ENCODE results near the gene LSAMP.
A peak's percentile ranks its signal among the peaks of the same experiment; 100 is the strongest.

LSAMP gene

DNA sequence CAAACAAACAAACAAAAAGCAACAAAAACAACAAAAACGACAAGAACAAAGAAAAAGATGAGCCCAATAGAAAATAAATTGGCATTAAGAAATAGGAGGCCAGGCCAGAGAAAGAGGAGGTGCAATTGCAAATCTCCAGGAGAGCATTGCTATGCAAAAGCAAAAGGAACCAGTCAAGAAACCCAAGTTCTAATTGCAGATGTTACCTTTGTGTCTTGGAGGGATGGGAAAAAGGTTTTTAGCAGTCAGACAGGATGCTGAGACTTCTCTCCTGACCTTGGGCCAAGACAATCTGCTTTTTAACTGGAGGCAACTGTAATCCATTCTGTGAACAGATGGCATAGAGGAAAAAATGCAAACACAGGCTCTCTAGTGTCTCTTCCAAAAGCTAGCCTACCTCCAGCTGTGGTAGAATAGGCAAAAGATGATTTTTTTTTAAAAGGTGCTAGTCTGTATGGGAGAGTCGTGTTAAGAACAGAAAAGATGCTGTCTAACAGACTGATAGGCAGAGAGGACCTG is 56.4 kb downstream of the LSAMP start:
- no peak for DNase-seq
- no peak overlapping the region for H4K12ac ChIP-seq (ENCODE audit: low read depth, low read length)
- no peak overlapping the region for H3K4me3 ChIP-seq (ENCODE audit: low read depth, low read length)
- no peak overlapping the region for H3K27ac ChIP-seq (ENCODE audit: low read depth, low read length)
- H2AFZ ChIP-seq (ENCODE audit: insufficient read depth, low read length, poor library complexity): no peak overlapping the region
- H3K9ac ChIP-seq (ENCODE audit: low read length): no peak overlapping the region
- H3K4me1 ChIP-seq (ENCODE audit: control insufficient read depth in 1 of 2, insufficient read depth in 2 of 2, low read length in 2 of 2): no peaks in the 10 kb centered on the region
- H4K8ac ChIP-seq (ENCODE audit: low read depth, low read length): no peak overlapping the region
- H3K9me3 ChIP-seq (ENCODE audit: insufficient read depth, low read depth, low read length): peaks cover 2% of the 10 kb centered on the region
- no peak overlapping the region for H3K18ac ChIP-seq (ENCODE audit: low read length)
- H2AK5ac ChIP-seq (ENCODE audit: low read length): no peak overlapping the region
- no peak overlapping the region for H3K23ac ChIP-seq (ENCODE audit: low read length)
- H3K14ac ChIP-seq (ENCODE audit: low read length): no peak overlapping the region
- H3K4me2 ChIP-seq (ENCODE audit: low read length): no peak overlapping the region
- no peaks in the 10 kb centered on the region for H3K36me3 ChIP-seq (ENCODE audit: control insufficient read depth in 1 of 2, insufficient read depth in 2 of 2, low read length in 2 of 2)
- WGBS (ENCODE audit: extremely low coverage, insufficient coverage, insufficient read length): no CpG with 5 or more reads among the region's 2 CpGs
- no peak overlapping the region for H2BK120ac ChIP-seq (ENCODE audit: insufficient read depth, low read length, poor library complexity)
- H3K79me1 ChIP-seq (ENCODE audit: low read length): no peaks in the 10 kb centered on the region
- H3K27me3 ChIP-seq (ENCODE audit: insufficient read depth, low read length): no peaks in the 10 kb centered on the region
- H2BK5ac ChIP-seq (ENCODE audit: low read depth, low read length, poor library complexity): no peak overlapping the region
- H3K79me2 ChIP-seq (ENCODE audit: control insufficient read depth, insufficient read depth, low read length, poor library complexity): no peaks in the 10 kb centered on the region
- H3K4ac ChIP-seq (ENCODE audit: low read depth, low read length): no peak overlapping the region
- H4K91ac ChIP-seq (ENCODE audit: low read depth, low read length): no peak overlapping the region
- H2BK12ac ChIP-seq (ENCODE audit: low read length): no peak overlapping the region

DNA sequence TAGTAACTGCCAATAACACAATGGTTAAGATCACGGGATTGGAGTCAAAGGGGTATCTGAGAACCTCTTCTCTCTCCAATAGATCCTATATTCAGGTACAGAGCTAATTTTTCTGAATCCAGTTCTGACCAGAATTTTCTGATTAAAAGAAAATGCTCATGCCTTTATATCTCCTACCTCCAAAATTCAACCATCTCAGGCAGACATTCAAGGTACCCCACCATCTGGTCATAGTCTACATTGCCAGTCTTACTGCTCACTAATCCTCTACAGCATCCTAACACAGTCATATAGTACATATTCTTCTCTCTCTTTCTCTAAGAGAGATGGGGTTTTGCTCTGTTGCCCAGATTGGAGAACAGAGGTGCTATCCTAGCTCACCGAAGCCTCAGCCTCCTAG is 59.1 kb downstream of the LSAMP start:
- no CpG with 5 or more reads among the region's 2 CpGs for WGBS (ENCODE audit: extremely low coverage, insufficient coverage, insufficient read length)
- no peaks in the 10 kb centered on the region for H3K9me3 ChIP-seq (ENCODE audit: insufficient read depth, low read depth, low read length)

DNA sequence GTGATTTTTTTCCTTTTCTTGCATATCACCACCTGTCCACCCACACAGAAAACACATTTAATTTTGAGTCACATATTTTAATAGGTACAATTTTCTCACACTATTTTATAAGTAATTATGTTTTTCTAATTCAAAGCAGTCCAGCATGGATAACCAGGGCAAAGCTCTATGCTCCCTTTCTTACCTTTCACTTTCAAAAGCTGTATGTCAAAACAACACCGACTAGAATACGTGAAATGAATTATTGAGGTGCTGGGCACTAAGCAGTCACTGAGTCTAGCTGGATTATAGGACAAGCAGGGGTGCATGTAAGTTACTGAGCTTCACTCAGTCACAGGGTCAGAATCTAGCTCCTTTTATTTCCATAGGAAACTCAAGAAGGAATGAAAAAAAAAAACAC is 60.6 kb downstream of the LSAMP start:
- no peak overlapping the region for H3K27ac ChIP-seq (ENCODE audit: low read depth, low read length)
- H3K36me3 ChIP-seq (ENCODE audit: control insufficient read depth in 1 of 2, insufficient read depth in 2 of 2, low read length in 2 of 2): no peaks in the 10 kb centered on the region
- H3K9ac ChIP-seq (ENCODE audit: low read length): no peak overlapping the region
- no peak overlapping the region for H3K18ac ChIP-seq (ENCODE audit: low read length)
- no peak overlapping the region for H2AK5ac ChIP-seq (ENCODE audit: low read length)
- no peak overlapping the region for H3K23ac ChIP-seq (ENCODE audit: low read length)
- no peak overlapping the region for H4K12ac ChIP-seq (ENCODE audit: low read depth, low read length)
- DNase-seq: no peak
- H3K4ac ChIP-seq (ENCODE audit: low read depth, low read length): no peak overlapping the region
- no peaks in the 10 kb centered on the region for H3K27me3 ChIP-seq (ENCODE audit: insufficient read depth, low read length)
- no peaks in the 10 kb centered on the region for H3K79me2 ChIP-seq (ENCODE audit: control insufficient read depth, insufficient read depth, low read length, poor library complexity)
- H2BK12ac ChIP-seq (ENCODE audit: low read length): no peak overlapping the region
- no peaks in the 10 kb centered on the region for H3K79me1 ChIP-seq (ENCODE audit: low read length)
- H3K9me3 ChIP-seq (ENCODE audit: insufficient read depth, low read depth, low read length): no peaks in the 10 kb centered on the region
- no peak overlapping the region for H2BK120ac ChIP-seq (ENCODE audit: insufficient read depth, low read length, poor library complexity)
- H4K91ac ChIP-seq (ENCODE audit: low read depth, low read length): no peak overlapping the region
- WGBS (ENCODE audit: extremely low coverage, insufficient coverage, insufficient read length): no CpG with 5 or more reads among the region's 2 CpGs
- H3K14ac ChIP-seq (ENCODE audit: low read length): no peak overlapping the region
- H2BK5ac ChIP-seq (ENCODE audit: low read depth, low read length, poor library complexity): no peak overlapping the region
- no peaks in the 10 kb centered on the region for H3K4me1 ChIP-seq (ENCODE audit: control insufficient read depth in 1 of 2, insufficient read depth in 2 of 2, low read length in 2 of 2)
- H2AFZ ChIP-seq (ENCODE audit: insufficient read depth, low read length, poor library complexity): no peak overlapping the region
- no peak overlapping the region for H4K8ac ChIP-seq (ENCODE audit: low read depth, low read length)
- H3K4me2 ChIP-seq (ENCODE audit: low read length): no peak overlapping the region
- no peak overlapping the region for H3K4me3 ChIP-seq (ENCODE audit: low read depth, low read length)

More for the DNA sequence above, 59.1 kb downstream of the LSAMP start:
- no peak for DNase-seq
- no peak overlapping the region for H3K27ac ChIP-seq (ENCODE audit: low read depth, low read length)
- H3K79me1 ChIP-seq (ENCODE audit: low read length): no peaks in the 10 kb centered on the region
- H3K27me3 ChIP-seq (ENCODE audit: insufficient read depth, low read length): no peaks in the 10 kb centered on the region
- H3K23ac ChIP-seq (ENCODE audit: low read length): peak overlapping the region; percentile 83
- H2AK5ac ChIP-seq (ENCODE audit: low read length): no peak overlapping the region
- no peak overlapping the region for H2BK5ac ChIP-seq (ENCODE audit: low read depth, low read length, poor library complexity)
- H3K36me3 ChIP-seq (ENCODE audit: control insufficient read depth in 1 of 2, insufficient read depth in 2 of 2, low read length in 2 of 2): no peaks in the 10 kb centered on the region
- H2AFZ ChIP-seq (ENCODE audit: insufficient read depth, low read length, poor library complexity): no peak overlapping the region
- no peak overlapping the region for H3K4me3 ChIP-seq (ENCODE audit: low read depth, low read length)
- no peak overlapping the region for H2BK12ac ChIP-seq (ENCODE audit: low read length)
- no peaks in the 10 kb centered on the region for H3K4me1 ChIP-seq (ENCODE audit: control insufficient read depth in 1 of 2, insufficient read depth in 2 of 2, low read length in 2 of 2)
- no peak overlapping the region for H3K9ac ChIP-seq (ENCODE audit: low read length)
- no peak overlapping the region for H3K14ac ChIP-seq (ENCODE audit: low read length)
- no peak overlapping the region for H4K91ac ChIP-seq (ENCODE audit: low read depth, low read length)
- H2BK120ac ChIP-seq (ENCODE audit: insufficient read depth, low read length, poor library complexity): no peak overlapping the region
- no peak overlapping the region for H3K18ac ChIP-seq (ENCODE audit: low read length)
- no peak overlapping the region for H4K8ac ChIP-seq (ENCODE audit: low read depth, low read length)
- H3K4me2 ChIP-seq (ENCODE audit: low read length): no peak overlapping the region
- no peak overlapping the region for H3K4ac ChIP-seq (ENCODE audit: low read depth, low read length)
- no peak overlapping the region for H4K12ac ChIP-seq (ENCODE audit: low read depth, low read length)
- no peaks in the 10 kb centered on the region for H3K79me2 ChIP-seq (ENCODE audit: control insufficient read depth, insufficient read depth, low read length, poor library complexity)

DNA sequence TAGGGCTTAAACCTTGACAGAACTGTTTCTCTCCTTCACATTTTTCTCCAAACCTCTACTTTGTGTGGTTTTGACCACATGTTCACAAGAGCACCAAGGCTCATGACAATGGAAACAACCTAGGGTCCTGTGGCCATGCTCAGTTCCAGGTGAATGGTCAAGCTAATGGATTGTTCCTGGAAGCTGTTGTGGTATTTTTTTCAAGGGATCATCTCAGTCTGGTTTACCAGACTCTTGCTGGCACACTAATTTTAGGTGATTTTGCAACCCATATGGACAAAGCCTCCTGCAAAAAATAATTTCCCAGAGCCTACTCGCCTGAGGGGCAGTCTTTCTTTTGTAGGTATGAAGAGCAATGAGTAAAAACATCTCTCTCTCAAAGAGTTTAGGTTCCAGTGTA is 67.2 kb downstream of the LSAMP start:
- H2BK5ac ChIP-seq (ENCODE audit: low read depth, low read length, poor library complexity): no peak overlapping the region
- WGBS (ENCODE audit: extremely low coverage, insufficient coverage, insufficient read length): no CpG with 5 or more reads among the region's 1 CpG

More for the DNA sequence above, 67.2 kb downstream of the LSAMP start:
- H4K91ac ChIP-seq (ENCODE audit: low read depth, low read length): no peak overlapping the region
- no peaks in the 10 kb centered on the region for H3K4me1 ChIP-seq (ENCODE audit: control insufficient read depth in 1 of 2, insufficient read depth in 2 of 2, low read length in 2 of 2)
- H3K4me2 ChIP-seq (ENCODE audit: low read length): no peak overlapping the region
- H2BK120ac ChIP-seq (ENCODE audit: insufficient read depth, low read length, poor library complexity): no peak overlapping the region
- H4K12ac ChIP-seq (ENCODE audit: low read depth, low read length): no peak overlapping the region
- no peak overlapping the region for H3K9ac ChIP-seq (ENCODE audit: low read length)
- H2BK12ac ChIP-seq (ENCODE audit: low read length): no peak overlapping the region
- no peaks in the 10 kb centered on the region for H3K79me2 ChIP-seq (ENCODE audit: control insufficient read depth, insufficient read depth, low read length, poor library complexity)
- H3K18ac ChIP-seq (ENCODE audit: low read length): no peak overlapping the region
- no peak overlapping the region for H3K23ac ChIP-seq (ENCODE audit: low read length)
- no peaks in the 10 kb centered on the region for H3K27me3 ChIP-seq (ENCODE audit: insufficient read depth, low read length)
- H3K4me3 ChIP-seq (ENCODE audit: low read depth, low read length): no peak overlapping the region
- no peaks in the 10 kb centered on the region for H3K79me1 ChIP-seq (ENCODE audit: low read length)
- H3K27ac ChIP-seq (ENCODE audit: low read depth, low read length): no peak overlapping the region
- DNase-seq: no peak
- H3K9me3 ChIP-seq (ENCODE audit: insufficient read depth, low read depth, low read length): no peaks in the 10 kb centered on the region
- H3K36me3 ChIP-seq (ENCODE audit: control insufficient read depth in 1 of 2, insufficient read depth in 2 of 2, low read length in 2 of 2): no peaks in the 10 kb centered on the region
- no peak overlapping the region for H4K8ac ChIP-seq (ENCODE audit: low read depth, low read length)
- H3K14ac ChIP-seq (ENCODE audit: low read length): no peak overlapping the region
- no peak overlapping the region for H2AK5ac ChIP-seq (ENCODE audit: low read length)
- H2AFZ ChIP-seq (ENCODE audit: insufficient read depth, low read length, poor library complexity): no peak overlapping the region
- no peak overlapping the region for H3K4ac ChIP-seq (ENCODE audit: low read depth, low read length)

Measured in trophoblast cell (in vitro differentiated cells and primary cell).